GM23248 (cell line): ENCODE results near the gene SMARCC1. TPM values are rescaled to one million over a fixed set of nuclear protein-coding genes. Genes with fewer than 3 reads are reported as not detected.

Source experiments
- DNase-seq: peaks from one replicate; pipeline ENCODE4 v3.0.0-alpha.2; 2015
- H2AFZ ChIP-seq: fragments of 200-600 bp; sonication (generic); 2 replicates; pipeline ENCODE4 v1.6.1; 2016; ENCODE audit warnings: antibody characterized with exemption
- H3F3A ChIP-seq: fragments of 200-600 bp; sonication (generic); 2 replicates; pipeline ENCODE4 v1.6.1; 2016; ENCODE audit warnings: mild to moderate bottlenecking, antibody characterized with exemption, mixed run types; ENCODE audit not compliant: insufficient read depth
- H3K27ac ChIP-seq: fragments of 200-600 bp; sonication (generic); 2 replicates; pipeline ENCODE4 v1.5.1; 2016; ENCODE audit warnings: mild to moderate bottlenecking
- H3K27me3 ChIP-seq: fragments of 200-600 bp; sonication (generic); replicated peaks from 2 replicates; pipeline ENCODE4 v1.6.1; 2016; ENCODE audit warnings: mild to moderate bottlenecking; ENCODE audit not compliant: insufficient read depth
- H3K36me3 ChIP-seq: fragments of 200-600 bp; sonication (generic); 2 replicates; pipeline ENCODE4 v1.6.1; 2016; ENCODE audit warnings: low read depth, mild to moderate bottlenecking
- H3K4me1 ChIP-seq: fragments of 200-600 bp; sonication (generic); 2 replicates; pipeline ENCODE4 v1.6.1; 2016; ENCODE audit warnings: mild to moderate bottlenecking; ENCODE audit not compliant: insufficient read depth
- H3K4me2 ChIP-seq: fragments of 200-600 bp; sonication (generic); one replicate; pipeline ENCODE4 v1.6.1; 2016; ENCODE audit warnings: mild to moderate bottlenecking; ENCODE audit not compliant: unreplicated experiment
- H3K4me3 ChIP-seq: fragments of 200-600 bp; sonication (generic); 2 replicates; pipeline ENCODE4 v1.5.1; 2016; ENCODE audit warnings: mild to moderate bottlenecking
- H3K79me2 ChIP-seq: fragments of 200-600 bp; sonication (generic); 2 replicates; pipeline ENCODE4 v1.6.1; 2016; ENCODE audit warnings: mild to moderate bottlenecking; ENCODE audit not compliant: insufficient read depth
- H3K9ac ChIP-seq: fragments of 200-600 bp; sonication (generic); 2 replicates; pipeline ENCODE4 v1.6.1; 2016; ENCODE audit warnings: mild to moderate bottlenecking
- H3K9me2 ChIP-seq: fragments of 200-600 bp; sonication (generic); 2 replicates; pipeline ENCODE4 v1.6.1; 2016; ENCODE audit warnings: mixed run types, mild to moderate bottlenecking, moderate library complexity; ENCODE audit not compliant: insufficient read depth
- H3K9me3 ChIP-seq: fragments of 200-600 bp; sonication (generic); one replicate; pipeline ENCODE4 v1.6.1; 2017; ENCODE audit warnings: low read depth
- H4K20me1 ChIP-seq: fragments of 200-600 bp; sonication (generic); 2 replicates; pipeline ENCODE4 v1.6.0; 2016; ENCODE audit not compliant: insufficient read depth
- EZH2 ChIP-seq: fragments of 200-600 bp; sonication (generic); IDR thresholded peaks from 2 replicates; pipeline ENCODE4 v1.6.1; 2018; ENCODE audit warnings: antibody characterized with exemption, mild to moderate bottlenecking; ENCODE audit not compliant: insufficient read depth, poor library complexity, severe bottlenecking
- EZH2phosphoT487 ChIP-seq: fragments of 200-600 bp; sonication (generic); IDR thresholded peaks from 2 replicates; pipeline ENCODE4 v1.6.1; 2018; ENCODE audit warnings: antibody characterized with exemption, moderate library complexity, mild to moderate bottlenecking, low read depth; ENCODE audit not compliant: insufficient read depth
- WGBS, 2 experiments: methylation state at CpG; one replicate each; pipeline ENCODE4 v1.1.6; 2015 to 2017; ENCODE audit warnings: low lambda C conversion rate in 2 of 2, low coverage in 1 of 2; ENCODE audit errors: missing lambda C conversion rate in 2 of 2; 5-methylcytosine and 5-hydroxymethylcytosine counted together
- in situ Hi-C: fragments of 300-500 bp; cut with MboI; formaldehyde crosslinking; loops from 2 replicates; pipeline ENCODE4 v1.15.0; 2020
- polyA plus RNA-seq: library from polyadenylated mRNA; unstranded; fragments of >200 nt; fragmentation: Nextera tagmentation; extraction: Ambion mirVana; gene quantifications from 2 replicates; pipeline ENCODE4 v1.2.1, GENCODE V29; 2016
- total RNA-seq: library from RNA; depleted of rRNA; stranded (reverse); fragments of >200 nt; shearing (Covaris generic); gene quantifications from 2 replicates; pipeline ENCODE4 v1.2.3, GENCODE V29; 2014

The SMARCC1 gene
- total and polyA plus RNA-seq, 2 experiments from 2014 or later = 31.5 to 40.9 TPM

DNA sequence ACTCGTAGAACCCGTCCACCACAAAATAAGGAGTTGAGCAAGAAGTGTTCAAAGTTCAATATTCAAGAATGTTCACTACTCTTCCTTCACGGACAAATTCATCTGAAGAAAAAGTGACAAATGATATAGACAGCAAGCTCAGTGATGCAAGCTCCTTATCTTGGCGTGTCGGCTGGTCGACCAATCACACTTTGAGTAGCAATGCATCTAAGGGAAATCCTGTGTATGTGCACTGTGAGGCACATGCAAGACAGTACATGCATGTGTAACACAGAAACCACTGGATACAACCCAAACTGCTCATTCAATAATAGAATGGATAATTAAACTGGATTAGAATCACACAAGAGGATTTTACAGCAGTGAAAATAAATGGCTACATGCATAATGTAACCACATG, 138.6 kb downstream of the SMARCC1 start:
- Histone ChIP-seq H3K4me3 (no peak overlapping the region), H4K20me1 (no peaks in the 10 kb centered on the region), H3K9me2 (no peaks in the 10 kb centered on the region), H3K36me3 (peaks cover 37% of the 10 kb centered on the region), H3K4me2 (no peak overlapping the region), H3K4me1 (peaks cover 13% of the 10 kb centered on the region; the same call in 1 of the 2 replicates), H3K9ac (no peak overlapping the region), H3K79me2 (peaks cover 59% of the 10 kb centered on the region), H3K27ac (no peak overlapping the region), H3F3A (peaks cover 13% of the 10 kb centered on the region; the same call in 1 of the 2 replicates), H3K27me3 (no peaks in the 10 kb centered on the region), H2AFZ (no peak overlapping the region), H3K9me3 (no peaks in the 10 kb centered on the region)
- in situ Hi-C loops = no loop called here
- 91 to 93% methylated on average over 6 of the region's 6 CpGs for WGBS, 2 experiments
- no peak for DNase-seq
- TF ChIP-seq EZH2phosphoT487 (no peak), EZH2 (no peak)

DNA sequence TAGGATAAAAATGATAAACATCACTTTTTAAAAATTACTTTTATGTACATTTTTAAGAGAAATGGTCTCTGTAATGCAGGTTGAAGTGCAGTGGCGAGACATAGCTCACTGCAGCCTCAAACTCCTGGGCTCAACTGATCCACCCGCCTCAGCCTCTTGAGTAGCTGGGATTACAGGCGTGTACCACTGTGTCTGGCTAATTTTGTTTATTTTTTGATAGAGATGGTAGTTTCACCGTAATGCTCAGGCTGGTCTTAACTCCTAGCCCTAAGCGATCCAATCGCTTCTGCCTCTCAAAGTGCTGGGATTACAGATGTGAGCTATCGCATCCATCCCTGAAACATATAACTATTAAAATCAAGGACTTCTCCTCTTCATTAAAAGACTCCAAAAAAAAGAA, 140.0 kb downstream of the SMARCC1 start:
- no peak overlapping the region for H3K27ac ChIP-seq
- TF ChIP-seq EZH2phosphoT487 = no peak
- TF ChIP-seq EZH2 = no peak
- peaks cover 13% of the 10 kb centered on the region; the same call in 1 of the 2 replicates for H3K4me1 ChIP-seq
- no peak overlapping the region for H2AFZ ChIP-seq
- H3K79me2 ChIP-seq = peaks cover 51% of the 10 kb centered on the region
- DNase-seq = no peak
- in situ Hi-C loops = no loop called here
- no peak overlapping the region for H3K9ac ChIP-seq
- no peaks in the 10 kb centered on the region for H4K20me1 ChIP-seq
- no peaks in the 10 kb centered on the region for H3K27me3 ChIP-seq
- 97 to 99% methylated on average over 7 of the region's 7 CpGs for WGBS, 2 experiments
- H3F3A ChIP-seq = peaks cover 2% of the 10 kb centered on the region; the same call in 1 of the 2 replicates
- H3K4me3 ChIP-seq = no peak overlapping the region
- no peaks in the 10 kb centered on the region for H3K9me3 ChIP-seq
- no peaks in the 10 kb centered on the region for H3K9me2 ChIP-seq
- H3K36me3 ChIP-seq = peaks cover 42% of the 10 kb centered on the region
- no peak overlapping the region for H3K4me2 ChIP-seq

DNA sequence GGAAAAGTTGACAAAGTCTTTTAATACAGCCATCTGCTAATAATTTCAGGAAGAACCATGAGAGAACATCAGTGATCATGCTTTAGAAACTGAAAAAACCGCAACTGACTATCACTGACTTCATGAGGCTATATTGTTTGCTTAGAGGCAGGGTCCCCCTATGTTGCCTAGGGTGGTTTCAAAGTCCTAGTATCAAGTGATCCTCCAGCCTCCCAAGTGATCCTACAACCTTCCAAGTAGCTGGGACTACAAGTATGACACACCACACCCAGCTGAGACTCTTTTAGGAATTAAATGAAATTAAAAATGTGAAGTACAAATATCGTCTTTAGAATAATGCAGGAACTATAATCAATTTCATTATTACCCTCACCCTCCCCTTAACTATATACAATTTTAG, 144.8 kb downstream of the SMARCC1 start:
- no peaks in the 10 kb centered on the region for H3F3A ChIP-seq
- in situ Hi-C loops = no loop called here
- no peaks in the 10 kb centered on the region for H3K27me3 ChIP-seq
- no peak for DNase-seq
- H3K9me2 ChIP-seq = no peaks in the 10 kb centered on the region
- TF ChIP-seq EZH2phosphoT487 = no peak
- TF ChIP-seq EZH2 = no peak
- no peaks in the 10 kb centered on the region for H4K20me1 ChIP-seq
- H3K4me1 ChIP-seq = no peaks in the 10 kb centered on the region
- no peak overlapping the region for H3K4me3 ChIP-seq
- no peak overlapping the region for H2AFZ ChIP-seq
- H3K36me3 ChIP-seq = peaks cover 68% of the 10 kb centered on the region
- H3K4me2 ChIP-seq = no peak overlapping the region
- peaks cover 24% of the 10 kb centered on the region for H3K79me2 ChIP-seq
- H3K27ac ChIP-seq = no peak overlapping the region
- no peaks in the 10 kb centered on the region for H3K9me3 ChIP-seq
- no peak overlapping the region for H3K9ac ChIP-seq
- WGBS, 2 experiments = 61 to 62% methylated on average over 2 of the region's 2 CpGs

DNA sequence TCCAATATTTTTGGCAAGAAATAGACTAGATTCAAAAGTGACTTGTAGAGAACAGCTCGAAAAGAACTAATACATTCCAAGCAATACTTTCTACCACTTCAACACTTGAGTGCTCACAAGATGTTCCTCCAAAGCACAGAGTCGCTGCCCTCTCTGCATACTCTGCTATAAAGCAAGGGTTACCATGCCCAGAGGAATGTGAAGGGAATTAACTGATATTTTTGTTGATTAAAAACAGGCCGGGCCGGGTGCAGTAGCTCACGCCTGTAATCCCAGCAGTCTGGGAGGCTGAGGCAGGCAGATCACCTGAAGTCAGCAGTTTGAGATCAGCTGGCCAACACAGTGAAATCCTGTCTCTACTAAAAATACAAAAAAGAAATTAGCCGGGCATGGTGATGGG, 145.5 kb downstream of the SMARCC1 start:
- Histone ChIP-seq H3F3A (no peaks in the 10 kb centered on the region), H3K27me3 (no peaks in the 10 kb centered on the region), H3K36me3 (peaks cover 73% of the 10 kb centered on the region), H4K20me1 (no peaks in the 10 kb centered on the region), H3K9ac (no peak overlapping the region), H3K4me2 (no peak overlapping the region), H3K27ac (no peak overlapping the region), H3K4me1 (no peaks in the 10 kb centered on the region), H2AFZ (no peak overlapping the region), H3K9me2 (no peaks in the 10 kb centered on the region), H3K4me3 (no peak overlapping the region), H3K79me2 (peaks cover 20% of the 10 kb centered on the region), H3K9me3 (no peaks in the 10 kb centered on the region)
- no peak for TF ChIP-seq EZH2
- no peak for TF ChIP-seq EZH2phosphoT487
- in situ Hi-C loops = no loop called here
- 58 to 70% methylated on average over 6 of the region's 6 CpGs for WGBS, 2 experiments
- DNase-seq = no peak

DNA sequence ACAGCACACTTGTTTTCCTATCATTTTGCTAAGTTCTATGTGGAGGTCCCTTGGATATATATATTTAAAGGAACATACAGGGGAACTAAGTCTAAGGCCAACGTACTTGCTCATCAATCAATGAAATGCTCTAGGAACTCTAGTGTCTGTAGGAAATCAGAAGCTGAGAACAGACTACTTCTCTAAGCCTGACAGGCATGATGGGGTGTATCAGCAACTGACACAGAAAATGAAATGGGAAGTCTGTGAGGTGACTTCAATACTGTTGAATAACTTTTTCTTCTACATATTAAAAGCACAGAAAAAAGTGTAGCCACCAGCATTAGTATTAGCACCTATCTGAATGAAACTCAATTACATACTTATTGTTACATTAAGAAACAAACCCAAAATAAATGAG, 146.2 kb downstream of the SMARCC1 start:
- in situ Hi-C loops = no loop called here
- H3K79me2 ChIP-seq = peaks cover 13% of the 10 kb centered on the region
- H3K9ac ChIP-seq = no peak overlapping the region
- no peak overlapping the region for H3K4me3 ChIP-seq
- H4K20me1 ChIP-seq = no peaks in the 10 kb centered on the region
- H3K4me1 ChIP-seq = no peaks in the 10 kb centered on the region
- H3K36me3 ChIP-seq = peaks cover 72% of the 10 kb centered on the region
- no peaks in the 10 kb centered on the region for H3K27me3 ChIP-seq
- no peaks in the 10 kb centered on the region for H3K9me3 ChIP-seq
- no peaks in the 10 kb centered on the region for H3F3A ChIP-seq
- H3K4me2 ChIP-seq = no peak overlapping the region
- DNase-seq = no peak
- no peak overlapping the region for H3K27ac ChIP-seq
- TF ChIP-seq EZH2phosphoT487 (no peak), EZH2 (no peak)
- H2AFZ ChIP-seq = no peak overlapping the region
- 91 to 97% methylated on average over 1 of the region's 1 CpG for WGBS, 2 experiments
- no peaks in the 10 kb centered on the region for H3K9me2 ChIP-seq
